K562 (cell line): Measurements from ENCODE around the gene HEMK1. TPM values are rescaled to one million over a fixed set of nuclear protein-coding genes. Genes with fewer than 3 reads are reported as not detected.

ENCODE experiments used
- ATAC-seq: fragments of 200-7000 bp; cut with Tn5 transposase; 3 replicates; pipeline ENCODE4 v1.9.1; 2020; ENCODE audit warnings: moderate library complexity
- BruUV-seq: library from RNA; stranded (reverse); fragments of 400-500 nt; replicated peaks from 2 replicates; lab custom pipeline; 2021; lab: Mats Ljungman, UMichigan
- CTCF ChIA-PET: fragments of 300-600 bp; formaldehyde crosslinking; extraction: SDS; loops from one replicate; lab custom pipeline; 2021; ENCODE audit warnings: low intra/inter-chr PET ratio; lab: Yijun Ruan, JAX
- POLR2A ChIA-PET: fragments of 300-600, 350-650 bp; sonication (Branson Sonifier 250); formaldehyde crosslinking; extraction: SDS; loops from one replicate; lab custom pipeline; 2021; ENCODE audit warnings: antibody characterized with exemption, inconsistent platforms; lab: Yijun Ruan, JAX
- DNase-seq, 4 experiments: peaks; one replicate each; pipeline versions ENCODE4 v3.0.0 to v3.0.0-alpha.2; 2011 to 2018; ENCODE audit warnings: low spot score in 3 of 4, mixed read lengths in 3 of 4; ENCODE audit errors: extremely low read depth in 1 of 4
- FAIRE-seq: peaks from 2 replicates; lab custom pipeline; 2011; peaks lifted over from hg19 to GRCh38; lab: Jason Lieb, UNC
- H2AFZ ChIP-seq: 2 replicates; pipeline ENCODE4 v1.6.0; 2011; ENCODE audit warnings: low read depth, low read length, control low read depth, inconsistent platforms
- H3K27ac ChIP-seq: fragments of 200-600 bp; 3 replicates; pipeline ENCODE4 v1.8.0; 2011; ENCODE audit warnings: low read depth, mild to moderate bottlenecking, control low read depth, inconsistent platforms, low read length, moderate library complexity, mixed read lengths; ENCODE audit errors: extremely low read depth
- H3K27me3 ChIP-seq, 2 experiments: fragments of 300-600 bp in 1 of 2; 2 replicates in 1 of 2; 3 replicates in 1 of 2; pipeline versions ENCODE4 v1.6.0 to v1.8.0; 2011; ENCODE audit warnings: inconsistent platforms in 2 of 2, low read length in 2 of 2, mild to moderate bottlenecking in 1 of 2, mixed read lengths in 1 of 2, moderate library complexity in 1 of 2; ENCODE audit not compliant: control insufficient read depth in 2 of 2, insufficient read depth in 2 of 2
- H3K36me3 ChIP-seq: fragments of 300-600 bp; 3 replicates; pipeline ENCODE4 v1.8.0; 2011; ENCODE audit warnings: mild to moderate bottlenecking, low read length, inconsistent platforms; ENCODE audit not compliant: control insufficient read depth, insufficient read depth
- H3K4me1 ChIP-seq, 2 experiments: fragments of 200-600 bp in 1 of 2; replicated peaks in 1 of 2; 2 replicates in 1 of 2; 3 replicates in 1 of 2; pipeline versions ENCODE4 v1.5.1 to v1.8.0; 2011; ENCODE audit warnings: inconsistent platforms in 2 of 2, low read length in 2 of 2, mild to moderate bottlenecking in 1 of 2, mixed read lengths in 1 of 2, moderate library complexity in 1 of 2; ENCODE audit not compliant: control insufficient read depth in 2 of 2, insufficient read depth in 2 of 2
- H3K4me2 ChIP-seq: 2 replicates; pipeline ENCODE4 v1.6.1; 2011; ENCODE audit warnings: low read length, control low read depth, inconsistent platforms, mixed read lengths; ENCODE audit not compliant: insufficient read depth
- H3K4me3 ChIP-seq: fragments of 200-600 bp; sonication (generic), shearing (Covaris generic); 2 replicates; pipeline ENCODE4 v1.5.1; 2016; ENCODE audit warnings: control low read depth, inconsistent platforms
- H3K79me2 ChIP-seq: fragments of 200-600 bp; 3 replicates; pipeline ENCODE4 v1.8.0; 2011; ENCODE audit warnings: low read length, inconsistent platforms; ENCODE audit not compliant: control insufficient read depth, insufficient read depth
- H3K9ac ChIP-seq, 2 experiments: 2 replicates each; pipeline versions ENCODE4 v1.6.0 to v1.6.1; 2011; ENCODE audit warnings: low read depth in 2 of 2, low read length in 2 of 2, control low read depth in 1 of 2, inconsistent platforms in 1 of 2, mild to moderate bottlenecking in 1 of 2, mixed read lengths in 1 of 2; ENCODE audit not compliant: insufficient read depth in 1 of 2
- H3K9me1 ChIP-seq: one replicate; pipeline ENCODE4 v1.6.0; 2011; ENCODE audit warnings: inconsistent platforms, mild to moderate bottlenecking, low read length, moderate library complexity; ENCODE audit not compliant: control insufficient read depth, insufficient read depth
- H3K9me3 ChIP-seq: replicated peaks from 2 replicates; pipeline ENCODE4 v1.5.1; 2011; ENCODE audit warnings: low read depth, low read length, inconsistent platforms; ENCODE audit not compliant: control insufficient read depth, insufficient read depth
- H4K20me1 ChIP-seq: replicated peaks from 2 replicates; pipeline ENCODE4 v1.6.1; 2011; ENCODE audit warnings: low read length, inconsistent platforms, mixed read lengths; ENCODE audit not compliant: control insufficient read depth, insufficient read depth
- AFF4 ChIP-seq: sonication (generic); formaldehyde crosslinking; IDR thresholded peaks from 2 replicates; pipeline ENCODE4 v1.8.0; 2023; ENCODE audit warnings: mild to moderate bottlenecking, missing genetic modification reagents
- BCL6 ChIP-seq: fragments of 250-450 bp; sonication (Bioruptor Pico); IDR thresholded peaks from 2 replicates; pipeline ENCODE4 v1.4.0; 2020
- E2F5 ChIP-seq: sonication (generic); formaldehyde crosslinking; IDR thresholded peaks from 2 replicates; pipeline ENCODE4 v1.8.0; 2022; ENCODE audit warnings: mild to moderate bottlenecking, missing genetic modification reagents
- ETV6 ChIP-seq, 3 experiments: fragments of 150-350 bp in 1 of 3; sonication (generic) in 1 of 3; formaldehyde crosslinking in 1 of 3; IDR thresholded peaks; 2 replicates each; pipeline versions ENCODE4 v1.6.1 to v1.8.0; 2014 to 2022; ENCODE audit warnings: borderline replicate concordance in 2 of 3, low read depth in 2 of 3, antibody characterized with exemption in 1 of 3, low read length in 1 of 3, mild to moderate bottlenecking in 1 of 3, missing genetic modification reagents in 1 of 3
- STAT5B ChIP-seq: fragments of 250-450 bp; sonication (Bioruptor Pico); IDR thresholded peaks from 2 replicates; pipeline ENCODE4 v1.8.0; 2021; ENCODE audit warnings: mild to moderate bottlenecking, inconsistent platforms
- ZNF280B ChIP-seq: fragments of 250-450 bp; sonication (Bioruptor Pico); IDR thresholded peaks from 2 replicates; pipeline ENCODE4 v1.5.1; 2021; ENCODE audit warnings: mild to moderate bottlenecking
- WGBS: fragments of 100-300 bp; shearing (Covaris generic); methylation state at CpG from one replicate; pipeline ENCODE4 v1.1.6; 2016; ENCODE audit warnings: low coverage, mixed read lengths; ENCODE audit not compliant: insufficient coverage; ENCODE audit errors: missing lambda C conversion rate; 5-methylcytosine and 5-hydroxymethylcytosine counted together
- in situ Hi-C: fragments of 300-500 bp; cut with MboI; formaldehyde crosslinking; loops from 4 replicates; pipeline ENCODE4 v1.15.0; 2018; ENCODE audit warnings: inconsistent platforms, mixed read lengths
- intact Hi-C: fragments of 100-400 bp; cut with micrococcal nuclease; formaldehyde crosslinking; loops from 2 replicates; pipeline ENCODE4 v1.14.2; 2022
- polyA plus RNA-seq, 8 experiments: library from polyadenylated mRNA; depleted of rRNA in 4 of 8; stranded (reverse) in 5 of 8; unstranded in 3 of 8; fragments of >200 nt; fragmentation: Nextera tagmentation in 2 of 8; fragmentation: Illumina TruSeq in 1 of 8; extraction: Ambion mirVana in 2 of 8; extraction: Trizol in 1 of 8; gene quantifications; 2 replicates each; pipeline versions ENCODE4 v1.2.1 to v1.2.3, GENCODE V29; 2011 to 2014; ENCODE audit warnings: inconsistent platforms in 1 of 8, missing spikeins in 1 of 8
- total RNA-seq, 7 experiments: library from RNA; depleted of rRNA in 6 of 7; stranded (reverse); fragments of >200 nt in 6 of 7; fragmentation: Illumina TruSeq in 2 of 7; extraction: Trizol in 2 of 7; gene quantifications; 2 replicates each; pipeline versions ENCODE4 v1.2.1 to v1.2.3, GENCODE V29; 2011 to 2021; ENCODE audit warnings: low replicate concordance in 1 of 7

Gene HEMK1
- total and polyA plus RNA-seq, 9 of the 15 experiments (the other 6 are each of a cell fraction or from before 2014, with no cell fraction given) = 2.0 to 16.8 (median 11.4) TPM

- Histone ChIP-seq H3K9me1 (no peaks in the 10 kb centered on the region), H3K36me3 (peaks cover 49% of the 10 kb centered on the region; the same call in 2 of the 3 replicates), H4K20me1 (peaks cover 9% of the 10 kb centered on the region), H3K4me1 (peaks cover 0 to 4% of the 10 kb centered on the region in 2 experiments; a peak in 2 of 5 replicates), H3K9ac (no peak overlapping the region), H3K27ac (no peak overlapping the region), H3K4me2 (no peak overlapping the region), H3K4me3 (no peak overlapping the region), H3K79me2 (peaks cover 21% of the 10 kb centered on the region), H3K27me3 (no peaks in the 10 kb centered on the region), H2AFZ (no peak overlapping the region), H3K9me3 (no peaks in the 10 kb centered on the region)
- WGBS = 73% methylated on average over 14 of the region's 18 CpGs
- ChIA-PET CTCF (no interaction called here), POLR2A (interaction anchor here (0.5 to 0.7 kb wide), 3 partner anchors 9 to 198 kb away, joined by 3 to 4 read pairs (median 3); no protein-coding TSS in a partner anchor)
- in situ Hi-C loops = loop anchor here (25.0 kb wide), 1 partner anchor 1062 kb away; no protein-coding TSS in a partner anchor
- ATAC-seq = no peak
- no peak for TF ChIP-seq ETV6 (IDR thresholded peaks at IDR 0.05; ENCODE audit: borderline replicate concordance in 1 of 2, low read depth in 2 of 2, low read length in 1 of 2)
- no peak for TF ChIP-seq ETV6 (CRISPR knock-in tag; IDR thresholded peaks at IDR 0.05; ENCODE audit: borderline replicate concordance)
- no peak for TF ChIP-seq E2F5 (CRISPR knock-in tag)
- no peak for TF ChIP-seq STAT5B
- TF ChIP-seq AFF4 (CRISPR knock-in tag) = no peak
- TF ChIP-seq ZNF280B (CRISPR knock-in tag) = no peak
- TF ChIP-seq BCL6 = no peak
- DNase-seq = no peak
- BruUV-seq = no TSS peak
- FAIRE-seq = no peak
- intact Hi-C loops = no loop called here
Observed at GRCh38 chr3:50625231-50626182, 56.2 kb downstream of the HEMK1 start.
